ENCODE results near the gene FBH1. TPM values are rescaled to one million over a fixed set of nuclear protein-coding genes. Genes with fewer than 3 reads are reported as not detected.

Gene FBH1
- total RNA-seq, 2 experiments from 2014 or later = 33.9 to 34.2 TPM

- Mint-ChIP-seq H3K4me3 (no peak overlapping the region), H3K36me3 (ENCODE audit: low read depth) (peaks cover 45% of the 10 kb centered on the region), H3K27ac (no peak overlapping the region), H3K9me3 (no peaks in the 10 kb centered on the region), H3K27me3 (no peaks in the 10 kb centered on the region), H3K4me1 (ENCODE audit: low read depth) (no peaks in the 10 kb centered on the region)
- H3K9me3 ChIP-seq (ENCODE audit: control insufficient read depth in 1 of 2, insufficient read depth in 1 of 2, low read length in 2 of 2) = no peaks in the 10 kb centered on the region
- TF ChIP-seq CTCF (IDR thresholded peaks at IDR 0.05) = no peak
- ChIA-PET POLR2A (no interaction called here), CTCF (interaction anchor here (0.6 to 1.2 kb wide), 2 partner anchors 8 to 21 kb away, joined by 3 read pairs; no protein-coding TSS in a partner anchor)
- H3K36me3 ChIP-seq (ENCODE audit: insufficient read depth, low read length) = peaks cover 37% of the 10 kb centered on the region
- intact Hi-C loops (cut with DNase I, micrococcal nuclease) = no loop called here
- H3K4me1 ChIP-seq (ENCODE audit: insufficient read depth, low read length) = no peaks in the 10 kb centered on the region
- no peak overlapping the region for H3K4me3 ChIP-seq (ENCODE audit: low read length)
- H3K27ac ChIP-seq (ENCODE audit: low read depth in 1 of 2, low read length in 2 of 2) = no peak overlapping the region
- no peaks in the 10 kb centered on the region for H3K27me3 ChIP-seq (ENCODE audit: control insufficient read depth in 1 of 2, insufficient read depth in 2 of 2, low read length in 2 of 2)
- DNase-seq = no peak
- ATAC-seq (ENCODE audit: poor library complexity) = no peak
These were observed 47.0 kb downstream of the FBH1 start for GRCh38 chr10:5937016-5937415.

- Mint-ChIP-seq H3K9me3 (no peaks in the 10 kb centered on the region), H3K4me3 (no peak overlapping the region), H3K36me3 (ENCODE audit: low read depth) (peaks cover 40% of the 10 kb centered on the region), H3K4me1 (ENCODE audit: low read depth) (no peaks in the 10 kb centered on the region), H3K27ac (no peak overlapping the region), H3K27me3 (no peaks in the 10 kb centered on the region)
- H3K4me1 ChIP-seq (ENCODE audit: insufficient read depth, low read length) = no peaks in the 10 kb centered on the region
- no peak overlapping the region for H3K27ac ChIP-seq (ENCODE audit: low read depth in 1 of 2, low read length in 2 of 2)
- intact Hi-C loops (cut with DNase I, micrococcal nuclease) = no loop called here
- ATAC-seq (ENCODE audit: poor library complexity) (no peak), DNase-seq (no peak)
- no peaks in the 10 kb centered on the region for H3K9me3 ChIP-seq (ENCODE audit: control insufficient read depth in 1 of 2, insufficient read depth in 1 of 2, low read length in 2 of 2)
- CTCF ChIA-PET = no interaction called here
- POLR2A ChIA-PET = no interaction called here
- peaks cover 32% of the 10 kb centered on the region for H3K36me3 ChIP-seq (ENCODE audit: insufficient read depth, low read length)
- no peak for TF ChIP-seq CTCF (IDR thresholded peaks at IDR 0.05)
- no peaks in the 10 kb centered on the region for H3K27me3 ChIP-seq (ENCODE audit: control insufficient read depth in 1 of 2, insufficient read depth in 2 of 2, low read length in 2 of 2)
- no peak overlapping the region for H3K4me3 ChIP-seq (ENCODE audit: low read length)
These were observed 48.2 kb downstream of the FBH1 start for GRCh38 chr10:5938291-5938690.

GRCh38 chr10:5940807-5941218, 50.8 kb downstream of the FBH1 start:
- Mint-ChIP-seq H3K27ac (no peak overlapping the region), H3K4me1 (ENCODE audit: low read depth) (peaks cover 2% of the 10 kb centered on the region), H3K36me3 (ENCODE audit: low read depth) (peaks cover 23% of the 10 kb centered on the region), H3K4me3 (no peak overlapping the region), H3K9me3 (no peaks in the 10 kb centered on the region), H3K27me3 (no peaks in the 10 kb centered on the region)
- Histone ChIP-seq H3K9me3 (ENCODE audit: control insufficient read depth in 1 of 2, insufficient read depth in 1 of 2, low read length in 2 of 2) (no peaks in the 10 kb centered on the region), H3K36me3 (ENCODE audit: insufficient read depth, low read length) (peaks cover 23% of the 10 kb centered on the region), H3K4me1 (ENCODE audit: insufficient read depth, low read length) (peaks cover 8% of the 10 kb centered on the region), H3K4me3 (ENCODE audit: low read length) (no peak overlapping the region), H3K27ac (ENCODE audit: low read depth in 1 of 2, low read length in 2 of 2) (no peak overlapping the region), H3K27me3 (ENCODE audit: control insufficient read depth in 1 of 2, insufficient read depth in 2 of 2, low read length in 2 of 2) (no peaks in the 10 kb centered on the region)
- POLR2A ChIA-PET = interaction anchor here (1.2 kb wide), 1 partner anchor 36 kb away, joined by 3 read pairs; no protein-coding TSS in a partner anchor
- DNase-seq (no peak), ATAC-seq (ENCODE audit: poor library complexity) (no peak)
- TF ChIP-seq CTCF (IDR thresholded peaks at IDR 0.05) = no peak
- CTCF ChIA-PET = no interaction called here
- intact Hi-C loops (cut with DNase I, micrococcal nuclease) = no loop called here
